CD4-positive, alpha-beta T cell treated with Interleukin-4 for 1 hour (primary cell): ENCODE measurements around the gene CDSN.

Experiments
- DNase-seq, 2 donors: peaks; one replicate each; pipeline ENCODE4 v3.0.0-alpha.2; 2020 to 2022

Gene CDSN

GRCh38 chr6:31144296-31144969 lies 24.2 kb upstream of the CDSN start:
- DNase-seq, result no peak

DNA sequence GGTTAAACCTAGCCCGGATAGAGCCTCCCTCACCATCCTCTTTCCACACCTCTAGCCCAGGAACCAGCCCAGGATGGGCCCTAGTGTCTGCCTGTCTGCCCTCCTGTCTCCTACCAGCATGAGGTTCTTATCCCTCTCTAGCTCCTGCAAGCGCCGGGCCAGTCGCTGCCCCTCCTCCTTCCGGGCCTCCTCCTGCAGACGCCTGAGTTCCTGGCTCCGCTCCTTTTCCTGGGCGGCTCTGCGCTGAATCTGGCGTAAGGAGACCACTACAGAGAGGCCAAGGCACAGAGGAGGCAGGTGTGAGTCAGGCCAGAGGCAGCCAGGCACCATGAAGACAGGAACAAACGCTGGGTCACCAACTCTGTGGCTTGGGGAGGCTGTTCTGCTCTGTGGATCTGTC lies 22.9 kb upstream of the CDSN start:
- DNase-seq, result no peak

DNA sequence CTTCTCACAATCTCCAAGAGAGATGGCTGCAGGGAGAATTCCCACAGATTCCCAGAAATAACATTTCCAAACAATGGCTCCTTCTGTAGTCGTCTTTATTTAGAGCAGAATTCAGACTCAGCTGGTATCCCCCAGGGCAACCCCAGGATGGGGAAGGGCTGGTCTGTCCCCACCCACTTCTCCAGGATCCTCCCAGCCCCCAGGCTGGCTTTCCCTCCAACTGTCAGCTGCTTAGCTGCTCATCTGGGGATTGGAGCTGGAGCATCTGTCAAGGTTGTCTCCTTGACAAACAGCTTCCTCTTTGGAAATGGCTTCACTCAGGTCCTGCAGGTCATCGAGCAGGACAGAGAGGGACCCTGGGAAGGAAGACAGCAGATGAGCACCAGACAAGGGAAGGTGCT lies 22.1 kb upstream of the CDSN start:
- no peak for DNase-seq

DNA sequence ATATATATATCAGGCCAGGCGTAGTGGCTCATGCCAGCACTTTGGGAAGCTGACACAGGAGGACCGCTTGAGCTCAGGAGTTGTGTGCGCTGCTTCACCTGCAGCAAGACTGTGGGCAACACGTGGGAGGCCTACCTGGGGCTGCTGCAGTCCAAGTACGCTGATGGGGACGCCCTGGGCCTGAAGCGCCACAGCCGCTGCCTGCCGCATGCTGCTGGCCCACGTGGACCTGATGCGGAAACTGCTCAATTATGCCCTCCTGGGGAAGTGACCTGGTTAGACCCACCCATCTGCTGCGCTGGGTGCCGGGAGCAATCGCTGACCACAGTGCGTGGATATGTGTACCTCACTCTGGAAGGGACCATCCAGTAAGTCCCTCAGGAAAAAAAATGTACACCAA lies 20.4 kb upstream of the CDSN start:
- DNase-seq, result no peak

DNA sequence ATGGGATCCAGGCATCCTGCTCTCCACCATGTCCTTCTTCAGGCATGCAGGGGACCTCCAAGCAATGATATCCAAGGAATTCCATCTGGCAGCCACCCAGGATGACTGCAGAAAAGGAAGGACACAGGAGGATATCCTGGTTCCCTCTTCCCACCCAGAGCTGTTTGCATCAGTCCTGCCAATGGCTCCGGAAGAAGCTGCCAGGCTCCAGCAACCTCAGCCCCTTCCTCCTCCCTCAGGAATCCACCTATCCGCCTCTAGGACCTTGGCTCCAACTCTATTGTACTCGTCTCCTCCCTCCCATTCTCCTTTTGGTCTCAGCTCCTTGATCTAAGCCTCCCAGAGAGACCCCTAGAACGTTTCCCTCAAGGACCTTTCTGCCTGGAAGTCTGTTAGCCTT lies 19.4 kb upstream of the CDSN start:
- DNase-seq, result no peak

DNA sequence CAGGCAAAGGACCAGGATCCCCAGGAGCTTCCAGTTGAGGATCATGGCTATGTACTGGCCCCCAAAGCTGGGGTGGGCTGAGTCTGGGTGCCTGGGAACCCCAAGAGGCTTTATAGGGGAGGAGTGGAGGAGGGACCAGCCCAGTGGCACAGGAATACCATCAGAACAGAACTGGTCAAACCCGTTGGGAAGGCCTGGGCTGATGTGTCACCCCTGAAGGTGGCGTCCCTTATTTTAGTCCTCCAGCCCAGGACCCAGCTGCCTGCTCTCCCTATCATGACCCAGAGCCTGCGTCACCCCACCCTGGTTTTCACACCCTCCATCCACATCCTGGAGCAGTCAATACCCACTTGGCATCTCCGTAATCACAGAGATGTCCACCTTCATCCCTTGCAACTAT lies 18.7 kb upstream of the CDSN start, which contains the start of gene PSORS1C2:
Gene PSORS1C2 (minus strand): TSS at position 85 of the 400 bp plus-strand sequence. CDS start 40 bp downstream, at position 45.
- no peak for DNase-seq

GRCh38 chr6:31135710-31136109 lies 15.5 kb upstream of the CDSN start:
- DNase-seq, result no peak

DNA sequence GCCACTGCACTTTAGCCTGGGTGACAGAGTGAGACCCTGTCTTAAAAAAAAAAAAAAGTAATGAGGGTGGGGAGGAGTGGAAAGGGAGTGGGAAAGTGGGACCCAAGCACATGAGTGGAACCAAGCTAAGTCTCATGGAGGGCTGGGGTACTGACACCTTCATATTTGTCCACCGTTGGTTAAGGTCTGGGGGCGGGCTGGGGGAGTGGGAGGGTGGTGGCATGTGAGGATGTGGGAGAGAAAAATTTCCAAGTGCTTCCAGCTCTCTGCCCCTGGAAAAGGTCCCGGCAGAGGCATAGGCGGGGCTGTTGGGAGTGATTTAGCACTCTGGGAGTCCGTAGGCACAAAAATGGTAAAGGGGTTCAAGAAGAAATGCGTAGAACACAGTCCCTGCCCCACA lies 12.6 kb upstream of the CDSN start:
- no peak for DNase-seq

DNA sequence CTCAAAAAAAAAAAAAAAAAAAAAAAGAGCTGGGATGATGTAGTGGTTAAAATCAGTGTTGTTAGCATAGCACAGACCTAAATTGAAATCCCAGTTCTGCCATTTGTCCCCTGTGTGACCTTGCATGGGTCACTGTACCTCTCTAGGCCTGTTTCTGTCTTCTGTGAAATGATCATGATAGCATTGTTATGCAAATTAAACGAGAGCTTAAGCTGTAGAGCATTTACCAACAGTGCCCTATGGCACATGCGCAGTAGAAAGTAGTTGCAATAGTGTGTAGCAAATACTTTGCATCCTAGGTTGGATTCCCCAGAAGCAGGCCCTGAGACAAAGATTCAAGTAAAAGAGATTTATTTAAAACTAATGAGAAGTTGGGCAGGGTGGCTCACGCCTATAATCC lies 11.3 kb upstream of the CDSN start:
- DNase-seq, result no peak

DNA sequence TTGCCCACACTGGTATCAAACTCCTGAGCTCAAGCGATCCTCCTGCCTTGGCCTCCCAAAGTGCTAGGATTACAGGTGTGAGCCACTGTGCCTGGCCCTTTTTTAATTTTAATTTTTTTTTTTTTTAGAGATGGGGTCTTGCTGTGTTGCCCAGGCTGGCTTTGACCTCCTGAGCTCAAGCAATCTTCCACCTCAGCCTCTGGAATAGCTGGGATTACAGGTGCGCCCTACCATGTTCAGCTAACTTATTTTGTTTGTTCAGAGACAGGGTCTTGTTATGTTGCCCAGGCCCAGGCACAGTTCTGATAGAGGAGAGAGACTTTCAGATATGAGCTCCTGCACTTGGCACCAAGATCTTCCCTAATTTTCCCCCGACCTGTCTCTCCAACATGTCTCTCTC lies 10.5 kb upstream of the CDSN start:
- no peak for DNase-seq

- DNase-seq, result no peak
Observed at GRCh38 chr6:31129130-31129529, 8.9 kb upstream of the CDSN start.

DNA sequence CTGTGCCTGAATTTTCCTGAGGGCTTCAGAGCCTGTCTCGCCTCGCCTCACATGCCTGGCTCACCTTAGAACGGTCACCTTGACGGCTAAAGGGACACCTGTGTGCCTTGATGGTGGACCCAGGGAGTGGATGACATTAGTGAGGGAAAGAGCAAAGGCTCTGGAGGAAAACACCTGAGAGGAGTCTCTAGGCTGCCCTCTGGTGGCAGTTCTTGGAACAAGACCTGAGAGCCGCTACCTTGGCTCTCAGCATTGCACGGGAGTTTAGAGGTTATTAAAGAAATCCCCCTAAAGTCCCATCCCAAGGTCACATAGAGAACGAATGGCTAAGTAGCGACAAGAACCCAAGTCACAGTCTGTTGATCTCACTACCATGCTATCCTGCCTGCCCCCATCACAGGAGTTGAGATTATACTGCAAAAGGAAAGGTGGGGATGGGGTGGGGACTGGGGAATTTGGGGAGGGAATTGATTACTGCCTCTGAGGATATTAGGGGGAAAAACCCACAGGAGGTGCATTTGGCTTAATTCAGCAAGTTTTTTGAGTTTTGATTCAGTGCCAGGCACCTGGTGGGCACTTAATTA lies 7.9 kb upstream of the CDSN start:
- DNase-seq, result peak; percentile 69 to 75

DNA sequence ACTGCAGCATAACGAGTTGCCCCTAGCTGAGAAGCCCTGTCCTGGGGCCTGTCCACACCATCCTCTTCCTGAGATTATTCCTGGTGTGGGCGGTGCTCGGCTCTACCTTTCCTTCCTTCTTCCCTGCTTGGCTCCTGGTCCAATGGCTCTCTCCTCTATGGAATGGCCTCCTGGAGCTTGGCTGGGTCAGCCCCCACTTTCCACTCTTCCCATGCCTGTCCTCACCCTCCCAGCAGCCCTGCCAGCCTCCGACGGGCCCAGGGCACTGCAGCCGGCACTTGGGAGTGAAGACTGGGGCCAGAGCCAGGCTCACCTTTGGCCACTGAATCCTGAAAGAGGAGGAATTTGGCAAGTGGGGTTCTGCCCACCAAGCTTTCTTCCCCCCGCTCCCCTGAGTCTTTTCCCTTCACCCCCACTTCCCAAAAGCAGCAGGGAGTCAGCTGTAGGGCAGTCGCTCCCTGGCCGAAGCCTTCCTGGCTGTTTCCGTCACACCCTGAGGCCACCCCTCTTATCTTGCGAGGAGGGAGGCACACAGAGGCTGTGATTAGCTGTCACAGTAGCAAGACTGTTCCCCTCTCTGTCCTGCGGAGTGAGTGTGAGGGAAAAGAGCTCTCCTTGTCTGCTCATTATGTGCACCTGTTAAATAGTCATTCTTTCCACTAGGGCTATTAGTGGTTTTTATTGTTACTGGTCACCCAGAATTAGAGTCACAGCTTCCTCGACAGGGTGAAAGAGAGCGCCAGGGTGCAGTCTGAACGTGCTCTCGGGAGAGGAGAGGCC lies 6.3 kb upstream of the CDSN start:
- DNase-seq, result no peak

DNA sequence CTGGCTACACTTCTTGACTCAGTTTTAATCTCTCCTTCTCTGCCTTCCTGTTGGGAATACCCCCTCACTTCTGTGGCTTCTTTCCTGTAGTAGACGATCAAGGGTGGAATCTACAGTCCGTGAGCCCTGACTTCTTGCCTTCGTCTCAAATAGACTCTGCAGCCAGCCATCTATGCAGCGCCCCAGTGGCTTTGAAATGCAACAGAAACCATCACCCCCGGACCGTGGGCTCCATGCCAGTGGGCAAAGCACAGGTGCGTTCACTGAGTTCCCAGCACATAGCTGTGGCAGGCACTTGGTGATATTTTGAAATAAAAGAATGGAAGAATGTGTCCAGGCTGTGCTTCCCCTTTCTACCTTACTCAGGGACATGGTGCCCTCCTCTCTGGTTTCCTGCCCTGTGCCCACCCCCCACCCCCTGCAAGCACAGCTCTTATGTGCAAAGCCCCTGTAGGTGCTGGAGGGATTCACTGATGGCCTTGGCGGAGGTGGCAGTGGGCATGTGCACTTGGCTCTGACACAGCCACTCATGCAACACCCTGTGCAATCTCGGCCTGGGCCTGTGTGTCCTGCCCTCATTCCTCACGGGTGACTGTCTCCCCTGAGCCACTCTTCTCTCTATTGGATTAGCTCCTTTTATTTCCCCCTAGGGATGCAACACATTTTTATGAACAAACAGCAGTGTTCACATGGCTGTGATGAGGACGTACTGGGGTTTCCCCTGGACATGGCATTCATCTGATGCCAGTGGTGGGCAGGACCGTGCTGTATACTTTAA lies 5.5 kb upstream of the CDSN start:
- no peak for DNase-seq

DNA sequence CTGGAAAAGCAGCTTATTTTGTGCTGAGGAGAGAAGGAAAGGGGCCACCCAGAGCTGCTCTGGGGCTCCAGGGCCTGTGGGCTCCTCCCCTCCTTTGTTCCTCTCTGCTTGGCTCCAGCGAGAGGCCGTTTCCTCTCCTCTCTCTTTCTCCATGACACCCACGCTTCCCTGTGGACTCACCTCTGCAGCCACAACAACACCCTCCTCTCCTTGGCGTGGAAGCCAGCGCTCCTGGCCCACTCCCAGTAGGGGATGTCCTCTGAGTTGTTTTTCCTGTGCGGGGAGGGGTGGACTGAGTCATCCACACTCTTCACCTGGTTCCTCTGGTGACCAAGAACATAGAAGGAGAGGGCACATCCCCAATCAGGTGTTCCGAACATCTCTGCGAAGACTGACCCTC lies 4.9 kb upstream of the CDSN start:
- DNase-seq, result no peak

- no peak for DNase-seq
Observed at GRCh38 chr6:31122791-31123706, 2.8 kb upstream of the CDSN start.

DNA sequence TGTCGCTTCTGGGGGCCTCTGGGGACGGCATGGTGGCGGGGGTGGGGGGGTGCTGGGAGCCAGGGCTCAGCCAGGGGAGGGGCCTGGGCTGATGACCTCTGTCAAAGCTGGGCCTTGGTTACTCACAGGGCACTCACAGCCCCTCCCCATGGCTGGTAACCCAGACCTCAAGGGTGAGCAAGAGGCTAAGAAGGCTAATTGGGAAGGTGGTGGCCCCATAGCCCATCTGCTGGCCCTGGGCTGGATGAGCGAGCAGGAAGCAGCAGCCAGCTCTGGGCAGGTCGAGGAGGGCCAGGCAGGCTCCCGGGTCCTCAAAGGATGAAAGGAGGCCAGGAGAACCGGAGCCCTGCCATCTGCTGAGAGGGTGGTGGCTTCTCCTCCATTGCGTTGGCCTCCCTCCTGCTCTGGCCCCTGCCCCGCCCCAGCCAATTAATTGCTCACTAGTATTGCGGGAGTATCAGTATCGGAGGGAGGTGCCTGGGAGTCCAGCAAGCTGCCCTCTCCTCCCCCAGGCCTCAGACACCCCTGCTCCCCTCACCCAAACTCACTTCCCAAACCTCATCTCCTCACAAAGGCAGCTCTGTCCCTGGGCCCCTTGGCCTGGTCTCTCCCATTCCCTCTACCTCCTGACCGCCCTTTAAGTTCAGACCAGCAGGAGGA lies 1.0 kb upstream of the CDSN start:
- no peak for DNase-seq

GRCh38 chr6:31118178-31118577 lies 2.1 kb downstream of the CDSN start:
- DNase-seq, result no peak

DNA sequence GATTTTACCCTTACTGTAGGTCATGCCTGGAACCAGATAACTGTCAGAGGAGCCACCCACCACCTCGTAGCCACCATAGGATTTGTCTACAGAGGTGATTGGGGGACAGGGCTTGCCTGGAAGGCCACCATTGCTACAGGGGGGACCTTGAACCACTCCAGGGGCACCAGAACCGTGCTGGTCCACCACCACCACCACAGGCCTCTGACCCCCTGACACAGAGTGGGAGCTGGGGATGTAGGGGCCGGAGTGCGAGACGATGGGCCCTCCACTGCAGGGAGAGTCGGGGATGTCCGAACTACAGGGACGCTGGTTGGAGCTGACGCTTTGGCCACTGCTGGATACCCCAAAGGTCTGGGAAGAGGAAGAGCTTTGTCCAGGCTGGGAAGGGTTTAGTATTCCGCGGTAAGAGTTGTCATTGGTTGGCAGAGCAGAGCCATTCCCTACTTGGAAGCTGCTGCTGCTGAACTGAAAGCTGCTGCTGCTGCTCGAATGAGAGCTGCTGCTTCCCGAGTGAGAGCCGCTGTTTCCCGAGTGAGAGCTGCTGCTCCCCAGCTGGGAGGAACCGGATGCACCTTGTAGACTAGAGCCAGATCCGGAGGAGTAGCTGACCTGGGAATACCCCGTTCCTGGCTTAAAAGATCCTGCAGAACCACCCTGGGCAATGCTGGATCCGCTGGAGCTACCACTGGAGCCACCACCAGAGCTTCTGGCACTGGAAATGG lies 3.4 kb downstream of the CDSN start:
- DNase-seq, result no peak

DNA sequence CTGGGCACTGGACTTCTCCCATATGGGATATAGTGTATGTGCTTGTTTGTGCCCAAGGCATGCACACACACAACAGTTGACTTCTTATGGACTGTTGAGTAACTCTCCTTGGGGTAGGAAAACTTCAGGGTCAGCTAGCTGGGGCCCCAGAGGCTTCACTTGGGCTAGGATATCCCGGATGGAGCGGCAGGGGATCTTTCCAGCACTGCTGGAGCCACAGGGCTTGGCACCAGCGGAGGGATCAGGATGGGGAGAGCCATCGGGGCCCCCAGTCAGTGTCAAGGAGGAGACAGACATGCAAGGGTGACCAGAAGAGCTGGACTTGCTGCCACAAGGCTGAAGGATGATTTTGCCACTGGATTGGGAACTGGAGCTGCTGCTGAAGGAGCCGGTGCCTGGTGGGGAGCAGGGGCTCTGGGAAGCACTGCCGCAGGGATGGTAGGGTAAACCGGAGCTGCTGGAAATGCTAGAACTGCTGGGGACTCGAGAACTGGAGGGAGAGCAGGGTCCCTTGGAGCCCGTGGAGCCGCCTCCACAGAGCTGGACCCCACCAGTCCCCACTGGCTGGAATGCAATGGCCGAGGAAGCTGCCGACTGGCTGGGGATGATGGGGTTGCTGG lies 4.2 kb downstream of the CDSN start:
- DNase-seq, result no peak
